ENCODE data around the gene GABRG3. TPM values are rescaled to one million over a fixed set of nuclear protein-coding genes. Genes with fewer than 3 reads are reported as not detected.

The GABRG3 gene
- total RNA-seq, 3 donors from 2014 or later (not counting 1 experiment from before 2014, with no cell fraction given) = not detected

DNA sequence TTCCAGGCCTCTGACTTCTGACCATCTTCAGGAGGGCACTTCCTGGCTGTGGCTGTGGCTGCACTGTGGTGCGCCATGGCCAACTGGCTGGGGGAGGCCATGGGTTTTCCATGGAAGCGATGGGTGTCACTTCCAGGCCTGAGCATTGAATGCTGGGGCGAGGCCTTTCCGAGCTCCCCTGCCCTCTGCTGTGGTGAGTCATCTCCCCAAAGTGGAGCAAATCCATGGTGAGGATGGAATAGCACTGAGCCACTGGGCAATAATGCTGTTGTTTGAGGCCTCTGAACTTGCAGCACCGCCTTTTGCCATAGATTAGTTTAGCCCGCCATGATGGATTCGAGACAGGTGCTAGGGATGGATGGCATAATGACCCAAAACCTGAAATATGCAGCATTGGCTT is 155.5 kb downstream of the GABRG3 start:
- H3K9me3 Mint-ChIP-seq = peaks cover 11 to 19% of the 10 kb centered on the region in 2 donors
- H3K36me3 ChIP-seq (ENCODE audit: control insufficient read depth, insufficient read depth, low read length) = no peaks in the 10 kb centered on the region
- 93% methylated on average over 7 of the region's 7 CpGs for WGBS (ENCODE audit: insufficient coverage)
- ATAC-seq = no peak
- no peaks in the 10 kb centered on the region for H3K4me1 Mint-ChIP-seq
- H3K4me1 ChIP-seq (ENCODE audit: control insufficient read depth, insufficient read depth, low read length) = no peaks in the 10 kb centered on the region
- no peaks in the 10 kb centered on the region for H3K27me3 Mint-ChIP-seq (ENCODE audit: low read depth in 2 of 2)
- H3K4me3 ChIP-seq (ENCODE audit: low read length) = no peak overlapping the region
- H3K9me3 ChIP-seq (ENCODE audit: control insufficient read depth, insufficient read depth, low read length) = peaks cover 9% of the 10 kb centered on the region
- H3K27me3 ChIP-seq (ENCODE audit: control insufficient read depth, insufficient read depth, low read length) = no peaks in the 10 kb centered on the region
- TF ChIP-seq CTCF (IDR thresholded peaks at IDR 0.05) = no peak
- H3K27ac Mint-ChIP-seq = no peak overlapping the region
- intact Hi-C loops (cut with micrococcal nuclease) = no loop called here
- no peak overlapping the region for H3K27ac ChIP-seq (ENCODE audit: low read length)
- no peak for DNase-seq
- H3K4me3 Mint-ChIP-seq = no peak overlapping the region
- no peaks in the 10 kb centered on the region for H3K36me3 Mint-ChIP-seq

DNA sequence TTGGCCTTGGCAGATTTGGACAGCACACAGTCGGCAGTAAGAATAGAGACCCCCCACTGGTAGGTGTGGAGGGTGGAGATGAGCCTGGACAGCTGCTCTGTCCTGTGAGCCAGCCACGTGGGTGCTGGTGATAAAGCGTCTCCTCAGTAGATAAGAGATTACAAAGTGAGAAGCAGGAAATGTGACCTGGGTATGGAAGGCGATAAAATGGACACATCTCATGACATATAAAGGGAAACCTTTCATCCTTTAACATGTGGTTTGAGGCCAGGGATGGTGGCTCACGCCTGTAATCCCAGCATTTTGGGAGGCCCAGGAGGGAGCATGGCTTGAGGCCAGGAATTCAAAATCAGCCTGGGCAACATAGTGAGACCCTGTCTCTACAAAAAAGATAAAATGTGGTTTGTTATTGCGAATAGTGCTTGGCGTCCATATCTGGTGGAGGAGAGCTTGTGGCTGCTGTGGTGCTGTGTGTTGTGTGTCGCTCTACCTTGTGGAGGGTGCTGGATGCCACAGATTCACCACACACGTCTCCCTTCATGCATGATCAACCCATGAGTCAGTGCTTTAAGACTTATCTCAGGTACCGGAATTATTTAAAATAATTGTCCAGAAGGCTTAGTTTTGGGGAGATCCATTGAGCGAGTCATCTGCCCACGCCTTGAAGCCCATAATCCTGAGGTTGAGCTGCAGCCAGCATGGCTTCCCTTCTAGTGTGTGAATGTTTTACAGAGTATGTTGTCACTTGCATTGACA is 157.0 kb downstream of the GABRG3 start:
- TF ChIP-seq CTCF (IDR thresholded peaks at IDR 0.05) = no peak
- H3K27ac ChIP-seq (ENCODE audit: low read length) = no peak overlapping the region
- no peaks in the 10 kb centered on the region for H3K36me3 Mint-ChIP-seq
- H3K27me3 ChIP-seq (ENCODE audit: control insufficient read depth, insufficient read depth, low read length) = no peaks in the 10 kb centered on the region
- no peaks in the 10 kb centered on the region for H3K36me3 ChIP-seq (ENCODE audit: control insufficient read depth, insufficient read depth, low read length)
- H3K4me3 Mint-ChIP-seq = no peak overlapping the region
- WGBS (ENCODE audit: insufficient coverage) = 82% methylated on average over 12 of the region's 12 CpGs
- H3K4me1 ChIP-seq (ENCODE audit: control insufficient read depth, insufficient read depth, low read length) = no peaks in the 10 kb centered on the region
- H3K27me3 Mint-ChIP-seq (ENCODE audit: low read depth in 2 of 2) = no peaks in the 10 kb centered on the region
- ATAC-seq = no peak
- peaks cover 14 to 18% of the 10 kb centered on the region in 2 donors for H3K9me3 Mint-ChIP-seq
- H3K4me1 Mint-ChIP-seq = no peaks in the 10 kb centered on the region
- H3K9me3 ChIP-seq (ENCODE audit: control insufficient read depth, insufficient read depth, low read length) = peaks cover 9% of the 10 kb centered on the region
- no peak overlapping the region for H3K4me3 ChIP-seq (ENCODE audit: low read length)
- intact Hi-C loops (cut with micrococcal nuclease) = no loop called here
- no peak overlapping the region for H3K27ac Mint-ChIP-seq
- no peak for DNase-seq

DNA sequence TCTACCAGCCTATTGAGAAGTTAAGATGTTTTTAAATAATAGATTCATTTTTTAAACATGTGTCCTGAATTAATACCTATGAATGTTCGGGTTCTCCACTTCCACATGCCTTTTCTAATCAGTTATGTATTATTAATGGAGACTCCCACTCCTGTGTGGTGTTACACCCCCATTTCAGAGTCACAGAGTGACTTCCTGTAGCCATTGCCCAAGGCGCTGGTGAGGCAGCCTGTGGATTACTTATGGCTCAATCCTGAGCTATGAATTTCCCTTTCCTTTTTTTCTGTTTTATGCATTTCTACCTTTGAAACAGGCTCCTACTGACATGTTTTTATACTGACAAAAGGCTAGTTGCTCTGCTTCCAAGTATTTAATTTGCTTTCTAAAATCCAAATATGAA is 162.3 kb downstream of the GABRG3 start:
- Mint-ChIP-seq H3K4me1 (no peaks in the 10 kb centered on the region), H3K4me3 (no peak overlapping the region), H3K9me3 (peaks cover 17 to 19% of the 10 kb centered on the region in 2 donors), H3K27ac (no peak overlapping the region), H3K36me3 (peaks cover 6% of the 10 kb centered on the region), H3K27me3 (ENCODE audit: low read depth in 2 of 2) (no peaks in the 10 kb centered on the region)
- 45% methylated on average over 1 of the region's 2 CpGs for WGBS (ENCODE audit: insufficient coverage)
- ATAC-seq (no peak), DNase-seq (no peak)
- H3K4me1 ChIP-seq (ENCODE audit: control insufficient read depth, insufficient read depth, low read length) = no peaks in the 10 kb centered on the region
- H3K27ac ChIP-seq (ENCODE audit: low read length) = no peak overlapping the region
- no peak overlapping the region for H3K4me3 ChIP-seq (ENCODE audit: low read length)
- TF ChIP-seq CTCF (IDR thresholded peaks at IDR 0.05) = no peak
- H3K27me3 ChIP-seq (ENCODE audit: control insufficient read depth, insufficient read depth, low read length) = no peaks in the 10 kb centered on the region
- no peaks in the 10 kb centered on the region for H3K36me3 ChIP-seq (ENCODE audit: control insufficient read depth, insufficient read depth, low read length)
- intact Hi-C loops (cut with micrococcal nuclease) = no loop called here
- H3K9me3 ChIP-seq (ENCODE audit: control insufficient read depth, insufficient read depth, low read length) = peaks cover 11% of the 10 kb centered on the region

- H3K27ac ChIP-seq (ENCODE audit: low read length) = no peak overlapping the region
- DNase-seq (no peak), ATAC-seq (no peak)
- Mint-ChIP-seq H3K27ac (no peak overlapping the region), H3K4me1 (no peaks in the 10 kb centered on the region), H3K9me3 (peaks cover 21% of the 10 kb centered on the region in 2 donors), H3K27me3 (ENCODE audit: low read depth in 2 of 2) (no peaks in the 10 kb centered on the region), H3K4me3 (no peak overlapping the region), H3K36me3 (peaks cover 6% of the 10 kb centered on the region)
- WGBS (ENCODE audit: insufficient coverage) = 74% methylated on average over 3 of the region's 4 CpGs
- no peaks in the 10 kb centered on the region for H3K4me1 ChIP-seq (ENCODE audit: control insufficient read depth, insufficient read depth, low read length)
- no peak overlapping the region for H3K4me3 ChIP-seq (ENCODE audit: low read length)
- no peak for TF ChIP-seq CTCF (IDR thresholded peaks at IDR 0.05)
- peaks cover 14% of the 10 kb centered on the region for H3K9me3 ChIP-seq (ENCODE audit: control insufficient read depth, insufficient read depth, low read length)
- no peaks in the 10 kb centered on the region for H3K36me3 ChIP-seq (ENCODE audit: control insufficient read depth, insufficient read depth, low read length)
- no peaks in the 10 kb centered on the region for H3K27me3 ChIP-seq (ENCODE audit: control insufficient read depth, insufficient read depth, low read length)
- intact Hi-C loops (cut with micrococcal nuclease) = no loop called here
Measured at GRCh38 chr15:27134481-27134880, 163.5 kb downstream of the GABRG3 start.
